NB4 (cell line): ENCODE measurements around the gene JAZF1.

Experiments used
- CTCF ChIP-seq: IDR thresholded peaks from one replicate; pipeline ENCODE4 v1.5.1; 2012; ENCODE audit warnings: low read depth, low read length
- MAX ChIP-seq: IDR thresholded peaks from 2 replicates; pipeline ENCODE4 v1.6.1; 2011; ENCODE audit warnings: low read depth, low read length
- MYC ChIP-seq: IDR thresholded peaks from 2 replicates; pipeline ENCODE4 v1.6.1; 2011; ENCODE audit warnings: low read depth, low read length
- POLR2A ChIP-seq: IDR thresholded peaks from 2 replicates; pipeline ENCODE4 v1.6.1; 2011; ENCODE audit warnings: mild to moderate bottlenecking; ENCODE audit not compliant: insufficient read length; ENCODE audit errors: extremely low read depth

GRCh38 chr7:27967639-27968038 is 213.0 kb downstream of the JAZF1 start:
- TF ChIP-seq CTCF (no peak), POLR2A (no peak), MYC (no peak), MAX (no peak)
